ENCODE data around the gene NFATC3. TPM values are rescaled to one million over a fixed set of nuclear protein-coding genes. Genes with fewer than 3 reads are reported as not detected.

Gene NFATC3
- total RNA-seq, 2 experiments from 2014 or later: 208 to 209 TPM

GRCh38 chr16:68215302-68215701 lies 130.1 kb downstream of the NFATC3 start:
- H3K27me3 Mint-ChIP-seq: no peaks in the 10 kb centered on the region
- DNase-seq: no peak
- no peak overlapping the region for H3K4me3 Mint-ChIP-seq
- ChIA-PET CTCF (no interaction called here), POLR2A (interaction anchor here (0.7 kb wide), 1 partner anchor 27 kb away, joined by 3 read pairs; no protein-coding TSS in a partner anchor)
- H3K36me3 Mint-ChIP-seq (ENCODE audit: low read depth): peaks cover 51% of the 10 kb centered on the region
- H3K27ac Mint-ChIP-seq: no peak overlapping the region
- peaks cover 32% of the 10 kb centered on the region for H3K4me1 Mint-ChIP-seq
- no peaks in the 10 kb centered on the region for H3K9me3 Mint-ChIP-seq

- Mint-ChIP-seq H3K27ac (no peak overlapping the region), H3K4me1 (peaks cover 22% of the 10 kb centered on the region), H3K4me3 (no peak overlapping the region), H3K9me3 (no peaks in the 10 kb centered on the region), H3K36me3 (ENCODE audit: low read depth) (peaks cover 48% of the 10 kb centered on the region), H3K27me3 (no peaks in the 10 kb centered on the region)
- CTCF ChIA-PET: interaction anchor here (0.6 to 2.1 kb wide), 3 partner anchors 12 to 76 kb away, joined by 3 to 7 read pairs (median 3); no protein-coding TSS in a partner anchor
- no peak for DNase-seq
- POLR2A ChIA-PET: no interaction called here
Observed at GRCh38 chr16:68216240-68216639, 131.1 kb downstream of the NFATC3 start.

- Mint-ChIP-seq H3K4me1 (peaks cover 10% of the 10 kb centered on the region), H3K27me3 (no peaks in the 10 kb centered on the region), H3K27ac (peak overlapping the region; percentile 59), H3K4me3 (no peak overlapping the region), H3K36me3 (ENCODE audit: low read depth) (peaks cover 46% of the 10 kb centered on the region), H3K9me3 (no peaks in the 10 kb centered on the region)
- DNase-seq: no peak
- POLR2A ChIA-PET: interaction anchor here (1.3 kb wide), 2 partner anchors 9 to 10 kb away, joined by 5 read pairs; no protein-coding TSS in a partner anchor
- CTCF ChIA-PET: interaction anchor here (0.9 to 2.1 kb wide), 2 partner anchors 11 to 44 kb away, joined by 3 to 7 read pairs; no protein-coding TSS in a partner anchor
Observed at GRCh38 chr16:68217506-68217905, 132.3 kb downstream of the NFATC3 start.

- CTCF ChIA-PET: interaction anchor here (1.1 kb wide), 1 partner anchor 9 kb away, joined by 4 read pairs; no protein-coding TSS in a partner anchor
- H3K36me3 Mint-ChIP-seq (ENCODE audit: low read depth): peaks cover 41% of the 10 kb centered on the region
- DNase-seq: no peak
- POLR2A ChIA-PET: interaction anchor here (1.1 kb wide), 1 partner anchor 8 kb away, joined by 3 read pairs; no protein-coding TSS in a partner anchor
- no peaks in the 10 kb centered on the region for H3K27me3 Mint-ChIP-seq
- H3K9me3 Mint-ChIP-seq: no peaks in the 10 kb centered on the region
- H3K4me3 Mint-ChIP-seq: no peak overlapping the region
- peaks cover 10% of the 10 kb centered on the region for H3K4me1 Mint-ChIP-seq
- no peak overlapping the region for H3K27ac Mint-ChIP-seq
Observed at GRCh38 chr16:68219725-68220351, 134.7 kb downstream of the NFATC3 start.

- Mint-ChIP-seq H3K36me3 (ENCODE audit: low read depth) (peaks cover 50% of the 10 kb centered on the region), H3K4me3 (no peak overlapping the region), H3K4me1 (peaks cover 32% of the 10 kb centered on the region), H3K27ac (no peak overlapping the region), H3K9me3 (no peaks in the 10 kb centered on the region), H3K27me3 (no peaks in the 10 kb centered on the region)
- DNase-seq: no peak
- ChIA-PET CTCF (no interaction called here), POLR2A (no interaction called here)
Observed at GRCh38 chr16:68223072-68223471, 137.9 kb downstream of the NFATC3 start.

- Mint-ChIP-seq H3K9me3 (no peaks in the 10 kb centered on the region), H3K4me3 (no peak overlapping the region), H3K27ac (peak overlapping the region; percentile 19), H3K4me1 (peaks cover 33% of the 10 kb centered on the region), H3K27me3 (no peaks in the 10 kb centered on the region), H3K36me3 (ENCODE audit: low read depth) (peaks cover 54% of the 10 kb centered on the region)
- DNase-seq: no peak
- CTCF ChIA-PET: interaction anchor here (0.7 to 1.3 kb wide), 3 partner anchors 82 to 542 kb away, joined by 3 read pairs; no protein-coding TSS in a partner anchor
- POLR2A ChIA-PET: interaction anchor here (1.1 kb wide), 1 partner anchor 133 kb away, joined by 3 read pairs; no protein-coding TSS in a partner anchor
Observed at GRCh38 chr16:68226116-68226515, 140.9 kb downstream of the NFATC3 start.

- Mint-ChIP-seq H3K36me3 (ENCODE audit: low read depth) (peaks cover 45% of the 10 kb centered on the region), H3K4me1 (peaks cover 33% of the 10 kb centered on the region), H3K27me3 (no peaks in the 10 kb centered on the region), H3K27ac (peak overlapping the region; percentile 64), H3K9me3 (no peaks in the 10 kb centered on the region), H3K4me3 (no peak overlapping the region)
- DNase-seq: no peak
- CTCF ChIA-PET: interaction anchor here (0.8 to 1.3 kb wide), 3 partner anchors 10 to 343 kb away, joined by 3 to 7 read pairs (median 3); no protein-coding TSS in a partner anchor
- POLR2A ChIA-PET: interaction anchor here (1.0 to 1.8 kb wide), 6 partner anchors 8 to 140 kb away, joined by 3 to 5 read pairs (median 3); no protein-coding TSS in a partner anchor
Observed at GRCh38 chr16:68227183-68227793, 142.1 kb downstream of the NFATC3 start.

- H3K36me3 Mint-ChIP-seq (ENCODE audit: low read depth): peaks cover 42% of the 10 kb centered on the region
- H3K27ac Mint-ChIP-seq: peak overlapping the region; percentile 64
- no peak overlapping the region for H3K4me3 Mint-ChIP-seq
- H3K9me3 Mint-ChIP-seq: no peaks in the 10 kb centered on the region
- POLR2A ChIA-PET: interaction anchor here (1.0 to 1.8 kb wide), 3 partner anchors 9 to 48 kb away, joined by 3 to 5 read pairs (median 3); no protein-coding TSS in a partner anchor
- CTCF ChIA-PET: interaction anchor here (0.8 to 1.2 kb wide), 6 partner anchors 9 to 187 kb away, joined by 3 to 7 read pairs (median 4); no protein-coding TSS in a partner anchor
- DNase-seq: no peak
- no peaks in the 10 kb centered on the region for H3K27me3 Mint-ChIP-seq
- peaks cover 33% of the 10 kb centered on the region for H3K4me1 Mint-ChIP-seq
Observed at GRCh38 chr16:68227850-68228553, 142.8 kb downstream of the NFATC3 start.

- POLR2A ChIA-PET: interaction anchor here (1.0 to 1.8 kb wide), 3 partner anchors 9 to 49 kb away, joined by 3 to 5 read pairs (median 3); no protein-coding TSS in a partner anchor
- H3K36me3 Mint-ChIP-seq (ENCODE audit: low read depth): peaks cover 42% of the 10 kb centered on the region
- no peak overlapping the region for H3K4me3 Mint-ChIP-seq
- peaks cover 36% of the 10 kb centered on the region for H3K4me1 Mint-ChIP-seq
- no peak for DNase-seq
- CTCF ChIA-PET: interaction anchor here (0.8 to 1.2 kb wide), 6 partner anchors 9 to 188 kb away, joined by 3 to 7 read pairs (median 4); no protein-coding TSS in a partner anchor
- H3K9me3 Mint-ChIP-seq: no peaks in the 10 kb centered on the region
- H3K27me3 Mint-ChIP-seq: no peaks in the 10 kb centered on the region
- H3K27ac Mint-ChIP-seq: peak overlapping the region; percentile 6
Observed at GRCh38 chr16:68228652-68229051, 143.5 kb downstream of the NFATC3 start.

GRCh38 chr16:68229431-68230175 lies 144.4 kb downstream of the NFATC3 start:
- POLR2A ChIA-PET: no interaction called here
- Mint-ChIP-seq H3K4me1 (peaks cover 37% of the 10 kb centered on the region), H3K4me3 (no peak overlapping the region), H3K27me3 (peaks cover under 1% of the 10 kb centered on the region), H3K27ac (no peak overlapping the region), H3K36me3 (ENCODE audit: low read depth) (peaks cover 43% of the 10 kb centered on the region), H3K9me3 (no peaks in the 10 kb centered on the region)
- CTCF ChIA-PET: interaction anchor here (0.6 to 1.3 kb wide), 4 partner anchors 136 to 256 kb away, joined by 3 to 4 read pairs (median 3); partner anchors contain the start of gene NFATC3
- no peak for DNase-seq

GRCh38 chr16:68230176-68230571 lies 145.0 kb downstream of the NFATC3 start:
- H3K27ac Mint-ChIP-seq: no peak overlapping the region
- ChIA-PET CTCF (interaction anchor here (0.6 to 1.3 kb wide), 4 partner anchors 136 to 257 kb away, joined by 3 to 4 read pairs (median 3); partner anchors contain the start of gene NFATC3), POLR2A (no interaction called here)
- no peak for DNase-seq
- peaks cover 43% of the 10 kb centered on the region for H3K36me3 Mint-ChIP-seq (ENCODE audit: low read depth)
- H3K4me3 Mint-ChIP-seq: no peak overlapping the region
- peaks cover 2% of the 10 kb centered on the region for H3K27me3 Mint-ChIP-seq
- H3K9me3 Mint-ChIP-seq: no peaks in the 10 kb centered on the region
- H3K4me1 Mint-ChIP-seq: peaks cover 39% of the 10 kb centered on the region

GRCh38 chr16:68230956-68231355 lies 145.8 kb downstream of the NFATC3 start:
- Mint-ChIP-seq H3K27me3 (peaks cover 2% of the 10 kb centered on the region), H3K27ac (peak overlapping the region; percentile 23)
- POLR2A ChIA-PET: no interaction called here

More at GRCh38 chr16:68230956-68231355, 145.8 kb downstream of the NFATC3 start:
- Mint-ChIP-seq H3K9me3 (no peaks in the 10 kb centered on the region), H3K36me3 (ENCODE audit: low read depth) (peaks cover 35% of the 10 kb centered on the region), H3K4me3 (no peak overlapping the region), H3K4me1 (peaks cover 31% of the 10 kb centered on the region)
- DNase-seq: no peak
- CTCF ChIA-PET: interaction anchor here (0.6 to 1.3 kb wide), 2 partner anchors 137 to 246 kb away, joined by 3 read pairs; no protein-coding TSS in a partner anchor
